ENCODE data around the gene CRYBB2. TPM values are rescaled to one million over a fixed set of nuclear protein-coding genes. Genes with fewer than 3 reads are reported as not detected.

Gene CRYBB2
- total RNA-seq, 1 donor from 2014 or later = not detected

GRCh38 chr22:25174156-25174887 is 45.1 kb upstream of the CRYBB2 start:
- H3K36me3 ChIP-seq = no peaks in the 10 kb centered on the region
- H3K27ac Mint-ChIP-seq = no peak overlapping the region
- no peak for DNase-seq (ENCODE audit: low spot score)
- no peak overlapping the region for H3K4me3 ChIP-seq
- TF ChIP-seq EZH2phosphoT487 (IDR thresholded peaks at IDR 0.05) (no peak), CTCF (IDR thresholded peaks at IDR 0.05) (no peak), EZH2 (IDR thresholded peaks at IDR 0.05) (no peak)
- no peaks in the 10 kb centered on the region for H4K20me1 ChIP-seq (ENCODE audit: low read depth)
- H3K4me1 ChIP-seq = no peaks in the 10 kb centered on the region
- no peak overlapping the region for H3K4me3 Mint-ChIP-seq
- no peaks in the 10 kb centered on the region for H3K4me1 Mint-ChIP-seq
- H3K9me3 ChIP-seq (ENCODE audit: low read depth) = no peaks in the 10 kb centered on the region
- H3K4me2 ChIP-seq = no peak overlapping the region
- H3K9ac ChIP-seq = no peak overlapping the region
- H3F3A ChIP-seq (ENCODE audit: low read depth) = no peaks in the 10 kb centered on the region
- H3K36me3 Mint-ChIP-seq = peaks cover 9% of the 10 kb centered on the region
- no peak overlapping the region for H2AFZ ChIP-seq (replicated peaks)
- no peaks in the 10 kb centered on the region for H3K79me2 ChIP-seq (ENCODE audit: low read depth)
- H3K27me3 Mint-ChIP-seq (ENCODE audit: insufficient read depth, low read depth) = peaks cover 2% of the 10 kb centered on the region
- H3K27me3 ChIP-seq = no peaks in the 10 kb centered on the region
- no peaks in the 10 kb centered on the region for H3K9me3 Mint-ChIP-seq
- H3K27ac ChIP-seq = no peak overlapping the region

GRCh38 chr22:25174888-25175411 is 44.5 kb upstream of the CRYBB2 start:
- TF ChIP-seq EZH2 (IDR thresholded peaks at IDR 0.05) (no peak), EZH2phosphoT487 (IDR thresholded peaks at IDR 0.05) (no peak), CTCF (IDR thresholded peaks at IDR 0.05) (no peak)
- Histone ChIP-seq H3K9me3 (ENCODE audit: low read depth) (no peaks in the 10 kb centered on the region), H3K36me3 (no peaks in the 10 kb centered on the region), H3K79me2 (ENCODE audit: low read depth) (no peaks in the 10 kb centered on the region), H3K27ac (no peak overlapping the region), H3K9ac (no peak overlapping the region), H3K27me3 (no peaks in the 10 kb centered on the region), H3K4me1 (no peaks in the 10 kb centered on the region), H3K4me3 (no peak overlapping the region), H3F3A (ENCODE audit: low read depth) (no peaks in the 10 kb centered on the region), H4K20me1 (ENCODE audit: low read depth) (no peaks in the 10 kb centered on the region), H3K4me2 (no peak overlapping the region), H2AFZ (replicated peaks) (no peak overlapping the region)
- no peak for DNase-seq (ENCODE audit: low spot score)
- peaks cover 15% of the 10 kb centered on the region for H3K36me3 Mint-ChIP-seq
- H3K4me3 Mint-ChIP-seq = no peak overlapping the region
- peaks cover 3% of the 10 kb centered on the region for H3K9me3 Mint-ChIP-seq
- H3K27ac Mint-ChIP-seq = no peak overlapping the region
- peaks cover 2% of the 10 kb centered on the region for H3K27me3 Mint-ChIP-seq (ENCODE audit: insufficient read depth, low read depth)
- no peaks in the 10 kb centered on the region for H3K4me1 Mint-ChIP-seq

- H3K4me3 ChIP-seq = no peak overlapping the region
- H3K79me2 ChIP-seq (ENCODE audit: low read depth) = no peaks in the 10 kb centered on the region
- no peaks in the 10 kb centered on the region for H3K4me1 ChIP-seq
- peaks cover 3% of the 10 kb centered on the region for H3K9me3 Mint-ChIP-seq
- H3K9ac ChIP-seq = no peak overlapping the region
- H4K20me1 ChIP-seq (ENCODE audit: low read depth) = no peaks in the 10 kb centered on the region
- TF ChIP-seq EZH2 (IDR thresholded peaks at IDR 0.05) (no peak), EZH2phosphoT487 (IDR thresholded peaks at IDR 0.05) (no peak), CTCF (IDR thresholded peaks at IDR 0.05) (no peak)
- H3K27ac Mint-ChIP-seq = no peak overlapping the region
- no peak overlapping the region for H3K4me2 ChIP-seq
- H3K27me3 Mint-ChIP-seq (ENCODE audit: insufficient read depth, low read depth) = peaks cover under 1% of the 10 kb centered on the region
- no peaks in the 10 kb centered on the region for H3K27me3 ChIP-seq
- peaks cover 16% of the 10 kb centered on the region for H3K36me3 Mint-ChIP-seq
- H3K4me1 Mint-ChIP-seq = no peaks in the 10 kb centered on the region
- no peak for DNase-seq (ENCODE audit: low spot score)
- no peak overlapping the region for H3K27ac ChIP-seq
- H3F3A ChIP-seq (ENCODE audit: low read depth) = no peaks in the 10 kb centered on the region
- no peak overlapping the region for H2AFZ ChIP-seq (replicated peaks)
- no peaks in the 10 kb centered on the region for H3K36me3 ChIP-seq
- no peak overlapping the region for H3K4me3 Mint-ChIP-seq
- H3K9me3 ChIP-seq (ENCODE audit: low read depth) = no peaks in the 10 kb centered on the region
Measured at GRCh38 chr22:25176175-25176574, 43.3 kb upstream of the CRYBB2 start.
